Chondrocyte (in vitro differentiated cells): ENCODE results near the gene PAFAH1B1. TPM values are rescaled to one million over a fixed set of nuclear protein-coding genes. Genes with fewer than 3 reads are reported as not detected.

Experiments used
- DNase-seq: peaks from one replicate; pipeline ENCODE4 v3.0.0; 2021; ENCODE audit warnings: mixed read lengths, low spot score
- H3K27ac Mint-ChIP-seq: one replicate; pipeline ENCODE4 v1.8.0; 2021; ENCODE audit warnings: mild to moderate bottlenecking, moderate library complexity, mixed read lengths; ENCODE audit not compliant: unreplicated experiment
- H3K27me3 Mint-ChIP-seq: 2 replicates; pipeline ENCODE4 v1.8.0; 2021; ENCODE audit warnings: low read depth, mixed read lengths
- H3K36me3 Mint-ChIP-seq: 2 replicates; pipeline ENCODE4 v1.8.0; 2021; ENCODE audit warnings: low read depth, mixed read lengths
- H3K4me1 Mint-ChIP-seq: 2 replicates; pipeline ENCODE4 v1.8.0; 2021; ENCODE audit warnings: low read depth, mild to moderate bottlenecking, mixed read lengths
- H3K4me3 Mint-ChIP-seq: one replicate; pipeline ENCODE4 v1.8.0; 2021; ENCODE audit warnings: mild to moderate bottlenecking, moderate library complexity, mixed read lengths; ENCODE audit not compliant: unreplicated experiment
- H3K9me3 Mint-ChIP-seq: 2 replicates; pipeline ENCODE4 v1.8.0; 2021; ENCODE audit warnings: low read depth, mixed read lengths
- CTCF ChIP-seq: fragments of 200-600 bp; sonication (generic); IDR thresholded peaks from 2 replicates; pipeline ENCODE4 v1.5.0; 2021; ENCODE audit warnings: antibody characterized with exemption, mild to moderate bottlenecking, moderate library complexity
- total RNA-seq: library from RNA; stranded (reverse); gene quantifications from 3 replicates; pipeline ENCODE4 v1.2.1, GENCODE V29; 2021

Gene PAFAH1B1
- total RNA-seq, 1 donor from 2014 or later = 151 TPM

- H3K27ac Mint-ChIP-seq = peak within 1 kb of the TSS; percentile 83
- no peaks in the 10 kb centered on the region for H3K36me3 Mint-ChIP-seq
- H3K27me3 Mint-ChIP-seq = no peaks in the 10 kb centered on the region
- peak within 1 kb of the TSS; percentile 82 for H3K4me3 Mint-ChIP-seq
- H3K9me3 Mint-ChIP-seq = no peaks in the 10 kb centered on the region
- TF ChIP-seq CTCF = no peak
- no peak for DNase-seq
- H3K4me1 Mint-ChIP-seq = peaks cover 38% of the 10 kb centered on the region
Measured at GRCh38 chr17:2711608-2712299, 118.3 kb downstream of the PAFAH1B1 start, which contains the start of gene CLUH. TSS of gene CLUH (minus strand) at chr17:2711764. CDS start at chr17:2711661, 103 bp downstream.

- no peak for DNase-seq
- H3K9me3 Mint-ChIP-seq = no peaks in the 10 kb centered on the region
- no peaks in the 10 kb centered on the region for H3K36me3 Mint-ChIP-seq
- H3K4me3 Mint-ChIP-seq = peak overlapping the region; percentile 76
- no peak for TF ChIP-seq CTCF
- no peaks in the 10 kb centered on the region for H3K27me3 Mint-ChIP-seq
- H3K27ac Mint-ChIP-seq = no peak overlapping the region
- H3K4me1 Mint-ChIP-seq = peaks cover 38% of the 10 kb centered on the region
Measured at GRCh38 chr17:2712300-2713043, 119.0 kb downstream of the PAFAH1B1 start.

GRCh38 chr17:2713881-2714280, 120.4 kb downstream of the PAFAH1B1 start:
- no peak for TF ChIP-seq CTCF
- DNase-seq = no peak
- Mint-ChIP-seq H3K36me3 (no peaks in the 10 kb centered on the region), H3K9me3 (no peaks in the 10 kb centered on the region), H3K27me3 (no peaks in the 10 kb centered on the region), H3K4me3 (no peak overlapping the region), H3K4me1 (peaks cover 30% of the 10 kb centered on the region), H3K27ac (no peak overlapping the region)

- Mint-ChIP-seq H3K4me1 (peaks cover 9% of the 10 kb centered on the region), H3K36me3 (no peaks in the 10 kb centered on the region), H3K27ac (no peak overlapping the region), H3K9me3 (no peaks in the 10 kb centered on the region), H3K27me3 (no peaks in the 10 kb centered on the region), H3K4me3 (no peak overlapping the region)
- DNase-seq = no peak
- no peak for TF ChIP-seq CTCF
Measured at GRCh38 chr17:2716649-2717048, 123.2 kb downstream of the PAFAH1B1 start.

GRCh38 chr17:2718150-2718938, 124.9 kb downstream of the PAFAH1B1 start:
- Mint-ChIP-seq H3K9me3 (no peaks in the 10 kb centered on the region), H3K36me3 (no peaks in the 10 kb centered on the region), H3K4me1 (no peaks in the 10 kb centered on the region), H3K27ac (no peak overlapping the region), H3K4me3 (no peak overlapping the region), H3K27me3 (peaks cover 3% of the 10 kb centered on the region)
- no peak for TF ChIP-seq CTCF
- no peak for DNase-seq
